GM21576 (cell line): ENCODE measurements around the gene TMEM191B.
"Not testable (repeated sequence)": the region's sequence is repeated elsewhere in the genome, so short reads cannot be mapped to it uniquely, and the experiment has no call there.

Experiments used
- ATAC-seq: cut with Tn5 transposase; IDR thresholded peaks from one replicate; pipeline ENCODE4 v1.9.1; 2021; ENCODE audit warnings: mild to moderate bottlenecking, moderate library complexity; ENCODE audit not compliant: unreplicated experiment

The TMEM191B gene

DNA sequence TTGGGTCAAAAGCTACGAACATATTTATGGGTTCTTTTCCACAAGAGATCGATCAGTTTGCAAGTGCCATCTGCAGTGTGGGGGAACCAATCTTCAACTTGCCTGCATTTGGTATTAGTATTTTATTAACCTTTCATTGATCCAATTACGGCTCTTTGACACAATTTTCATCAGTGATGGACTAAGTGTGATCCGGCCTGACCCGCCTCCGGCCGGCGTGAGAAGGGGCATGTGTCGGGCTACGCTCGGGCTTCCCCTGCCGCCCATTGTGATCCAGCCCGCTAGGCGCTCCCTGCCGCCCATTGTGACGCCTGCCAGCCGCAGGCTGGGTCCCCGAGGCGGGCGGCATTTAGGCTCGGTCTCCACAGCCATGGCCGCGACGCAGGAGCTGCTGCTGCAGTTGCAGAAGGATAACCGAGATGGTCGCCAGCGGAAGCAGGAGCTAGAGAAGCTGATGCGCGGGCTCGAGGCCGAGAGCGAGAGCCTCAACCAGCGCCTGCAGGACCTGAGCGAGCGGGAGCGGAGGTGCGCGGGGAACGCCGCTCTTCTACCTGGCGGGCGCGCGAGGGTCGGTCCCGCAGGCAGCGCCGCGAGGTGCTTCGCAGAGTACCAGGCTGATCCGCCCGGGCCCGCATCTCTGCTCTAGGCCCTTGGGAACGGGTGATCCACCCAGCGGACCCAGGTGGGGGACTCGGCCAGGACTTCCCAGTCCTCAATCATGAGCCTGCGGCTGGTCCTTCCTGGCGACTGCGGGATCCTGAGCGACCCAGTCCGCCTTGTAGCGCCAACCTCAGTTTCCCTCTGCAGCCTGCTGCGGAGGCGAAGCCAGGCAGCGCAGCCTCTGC, at the start of gene TMEM191B:
Gene TMEM191B (plus strand): TSS at position 51 of the 845 bp plus-strand sequence. CDS start 179 bp downstream, at position 230.
- ATAC-seq, result peak; percentile 19

DNA sequence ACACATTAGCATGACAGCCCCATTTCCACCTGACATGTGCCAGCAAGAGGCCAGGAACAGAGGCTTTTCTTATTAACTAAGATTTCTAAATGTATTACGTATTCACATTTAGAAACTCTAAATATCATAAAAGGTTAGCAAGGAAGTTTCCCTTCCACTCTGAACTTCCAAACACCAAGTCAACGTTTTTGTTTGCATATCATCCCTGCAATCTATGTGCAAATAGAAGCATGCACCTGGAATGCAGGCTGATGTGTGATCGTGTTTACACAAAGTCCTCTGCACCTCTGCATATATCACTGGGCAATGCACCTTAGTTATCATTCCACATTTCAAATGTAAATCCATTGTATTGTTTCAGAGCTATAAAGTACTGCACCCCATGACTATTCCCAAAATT, 31.4 kb upstream of the TMEM191B start:
- not testable (repeated sequence) for ATAC-seq

DNA sequence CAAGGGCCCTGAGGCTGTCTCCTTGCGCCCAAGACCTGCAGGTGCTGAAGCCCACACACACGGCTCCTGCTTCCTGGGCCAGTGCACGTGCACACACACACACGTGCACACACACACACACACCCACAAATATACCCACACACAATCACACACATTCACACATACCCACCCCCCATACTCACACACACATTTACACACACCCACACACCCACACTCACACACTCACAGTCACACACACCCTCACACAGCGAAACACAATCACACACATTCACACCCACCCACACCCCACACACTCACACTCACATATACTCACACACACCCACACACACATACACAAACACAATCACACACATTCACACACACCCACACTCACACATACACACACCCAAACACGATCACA, 16.3 kb upstream of the TMEM191B start:
- not testable (repeated sequence) for ATAC-seq

DNA sequence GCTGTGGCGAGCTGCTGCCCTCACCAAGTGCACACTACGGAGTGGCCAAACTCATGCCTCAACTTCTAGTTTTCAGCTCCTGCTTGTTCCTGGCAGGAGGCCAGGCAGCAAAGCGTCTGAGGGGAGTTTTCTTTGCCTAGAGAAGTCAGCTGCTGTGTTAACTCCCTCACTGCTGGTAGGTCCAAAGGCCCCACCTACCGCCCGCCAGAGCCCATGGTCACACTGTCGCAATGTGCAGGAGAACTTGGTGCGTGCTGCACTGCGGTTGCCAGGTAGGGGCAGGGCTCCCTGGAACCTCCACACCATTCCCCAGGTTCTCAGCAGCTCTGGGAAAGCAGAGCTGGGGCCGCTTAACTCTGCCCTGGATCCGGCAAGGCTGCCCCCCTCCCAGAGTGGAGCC, 15.2 kb upstream of the TMEM191B start:
- not testable (repeated sequence) for ATAC-seq

DNA sequence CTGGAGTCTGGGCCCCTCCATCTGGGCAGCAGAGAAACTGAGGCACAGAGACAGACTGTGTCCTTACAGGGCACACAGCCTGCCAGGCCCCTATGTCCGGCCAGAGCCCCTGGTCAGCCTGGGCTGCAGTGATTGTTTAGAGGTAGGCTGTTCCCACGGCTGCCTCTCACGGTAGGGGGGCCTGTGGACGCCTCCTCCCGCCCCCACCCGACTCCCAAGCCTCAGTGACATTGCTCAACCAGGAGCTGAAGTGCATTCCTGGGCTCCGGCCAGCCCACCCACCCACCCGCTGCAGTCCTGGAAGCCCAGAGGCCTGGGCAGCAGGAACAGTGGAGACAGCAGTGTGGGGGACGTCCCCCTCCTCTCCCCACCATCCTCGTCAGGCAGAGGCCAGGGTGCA, 14.1 kb upstream of the TMEM191B start:
- not testable (repeated sequence) for ATAC-seq

DNA sequence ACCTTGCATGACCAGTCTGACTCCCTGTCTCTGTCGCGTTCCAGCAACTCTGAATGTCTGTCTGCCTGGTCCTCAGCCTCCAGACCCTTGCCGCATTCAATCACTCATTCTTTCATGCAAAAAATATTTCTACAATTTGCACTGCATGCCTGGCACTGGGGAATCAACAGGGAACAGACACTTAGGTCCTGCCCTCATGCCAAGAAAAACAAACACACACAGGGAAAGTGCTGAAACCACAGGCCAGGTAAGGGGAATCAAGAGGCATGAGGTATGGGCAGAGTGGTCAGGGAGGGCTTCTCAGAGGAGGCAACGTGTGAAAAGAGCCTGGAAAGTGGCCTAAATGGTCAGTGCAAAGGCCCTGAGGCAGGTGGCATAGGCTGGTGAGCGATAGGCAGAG, 9.5 kb upstream of the TMEM191B start, which contains the start of gene GGTLC3:
Gene GGTLC3 (minus strand): TSS at position 101 of the 400 bp plus-strand sequence. CDS start 264 bp downstream, outside the sequence.
- ATAC-seq, result not testable (repeated sequence)

DNA sequence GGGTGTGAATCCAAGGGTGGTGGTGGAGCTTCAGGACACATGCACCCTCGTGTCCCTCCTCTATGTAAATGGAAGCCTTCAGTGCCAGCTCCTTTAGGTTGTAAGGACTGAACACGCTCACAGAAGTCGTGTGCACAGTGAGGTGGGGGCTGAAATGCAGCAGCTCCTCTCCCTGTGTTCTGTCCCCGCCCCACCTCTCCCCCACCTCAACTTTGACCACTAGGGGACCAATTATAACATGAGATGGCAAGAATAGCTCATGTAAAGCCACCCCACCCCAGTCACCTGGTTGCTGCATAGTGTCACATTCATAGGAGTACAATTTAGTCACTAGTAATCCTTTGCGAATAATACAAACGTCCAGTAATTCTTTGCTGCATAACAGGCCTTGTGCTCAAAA, 4.8 kb upstream of the TMEM191B start:
- ATAC-seq, result not testable (repeated sequence)

DNA sequence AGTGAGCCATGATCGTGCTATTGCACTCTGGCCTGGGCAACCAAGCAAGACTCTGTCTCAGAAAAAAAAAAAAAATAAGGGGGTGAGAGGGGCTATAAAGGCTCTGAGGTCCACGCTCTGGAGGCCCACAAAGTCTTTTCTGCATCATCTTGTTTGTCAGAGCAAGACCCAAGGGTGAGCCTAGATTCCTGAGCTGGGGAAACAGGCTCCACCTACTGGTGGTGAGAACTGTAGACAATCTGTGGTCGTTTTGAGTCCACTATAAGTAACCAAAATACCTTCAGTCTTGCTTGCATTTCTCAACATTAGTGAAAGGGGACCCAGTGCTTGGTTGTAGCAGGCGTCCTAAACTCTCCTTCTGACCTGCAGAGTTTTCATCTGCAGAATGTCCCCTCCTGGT, 4.3 kb upstream of the TMEM191B start:
- ATAC-seq, result not testable (repeated sequence)

DNA sequence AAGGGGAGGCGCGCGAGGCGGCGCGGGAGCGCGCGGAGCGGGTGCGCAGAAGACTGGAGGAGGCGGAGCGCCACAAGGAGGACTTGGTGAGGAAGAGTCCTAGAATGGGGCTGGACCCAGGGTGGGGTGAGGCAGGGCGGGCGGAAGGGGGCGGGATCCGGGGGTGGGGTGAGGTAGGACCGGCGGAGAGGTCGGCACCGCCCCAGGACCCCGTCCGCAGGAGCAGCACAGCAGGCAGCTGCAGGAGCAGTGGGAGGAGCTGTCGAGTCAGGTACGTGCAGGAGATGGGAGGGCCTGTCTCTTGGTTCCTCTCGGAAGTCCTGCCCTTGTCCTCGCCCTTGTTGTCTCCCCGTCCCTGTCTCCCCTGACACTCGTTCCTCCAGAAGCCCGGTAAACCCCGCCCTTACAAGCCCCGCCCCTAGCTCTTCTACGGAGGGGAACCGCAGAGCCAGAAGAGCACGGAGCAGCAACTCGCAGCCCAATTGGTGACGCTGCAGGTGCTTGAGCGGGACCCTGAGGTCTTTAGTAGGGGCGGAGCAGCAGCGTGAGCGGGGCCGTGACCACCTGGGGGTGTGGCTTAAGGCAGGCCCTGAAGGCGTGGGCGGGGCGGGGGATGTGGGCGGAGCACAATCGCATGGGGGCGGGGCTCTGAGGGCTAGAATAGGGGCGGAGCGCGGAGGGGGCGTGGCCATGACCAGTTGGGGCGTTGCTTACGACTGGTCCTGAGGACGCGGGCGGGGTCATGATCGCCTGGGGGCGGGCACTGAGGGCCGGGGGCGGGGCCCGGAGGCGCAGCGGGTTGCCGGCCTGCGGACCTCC, 1.2 kb downstream of the TMEM191B start:
- ATAC-seq, result peak; percentile 75

DNA sequence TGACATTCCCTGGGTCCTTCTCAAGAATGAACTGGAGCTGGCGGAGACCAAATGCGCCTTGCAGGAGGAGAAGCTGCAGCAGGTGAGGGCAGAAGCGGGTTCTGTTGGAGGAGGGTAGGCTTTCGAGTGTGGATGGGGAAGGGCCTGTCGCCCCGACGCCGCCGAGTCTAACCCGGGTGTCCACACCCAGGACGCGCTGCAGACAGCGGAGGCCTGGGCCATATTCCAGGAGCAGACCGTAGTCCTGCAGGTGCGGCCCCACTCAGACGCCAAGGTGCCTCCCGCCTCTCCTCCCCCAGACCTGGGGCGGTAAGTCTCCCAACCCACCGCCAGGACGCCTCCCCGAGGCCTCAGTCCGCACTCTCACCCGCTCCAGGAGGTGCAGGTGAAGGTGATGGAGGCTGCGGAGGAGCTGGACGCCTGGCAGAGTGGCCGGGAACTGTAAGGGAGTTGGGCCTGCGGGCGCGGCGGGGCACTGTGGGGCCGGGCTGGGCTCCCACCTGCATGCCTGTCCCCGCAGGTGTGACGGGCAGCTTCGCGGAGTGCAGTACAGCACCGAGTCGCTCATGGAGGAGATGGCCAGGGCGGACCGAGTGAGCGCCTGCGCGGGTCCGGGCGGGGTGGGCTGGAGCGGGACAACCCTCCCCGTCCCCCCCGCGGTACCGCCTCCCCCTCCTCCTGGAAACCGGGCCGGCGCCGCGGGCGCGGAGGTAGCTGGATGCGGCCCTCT, 2.0 kb downstream of the TMEM191B start:
- not testable (repeated sequence) for ATAC-seq

DNA sequence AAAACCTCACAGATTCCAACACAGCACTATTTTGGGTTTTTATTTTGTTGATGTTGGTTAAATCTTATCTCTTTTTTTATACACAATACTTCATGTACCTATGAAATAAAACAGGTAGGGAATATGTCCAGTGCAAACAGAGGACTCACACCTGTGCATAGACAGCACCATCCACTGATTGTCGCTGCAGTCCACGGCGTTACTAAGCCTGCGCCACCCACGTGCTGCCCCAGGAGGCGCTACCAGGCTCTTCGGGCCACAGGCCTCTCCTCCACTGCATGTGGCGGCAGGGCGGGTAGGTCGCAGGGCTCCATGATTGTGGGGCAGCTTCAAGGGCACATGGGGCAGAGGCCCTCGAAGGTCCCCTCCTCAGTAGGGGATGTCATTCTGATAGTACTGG, 6.0 kb downstream of the TMEM191B start:
- not testable (repeated sequence) for ATAC-seq

DNA sequence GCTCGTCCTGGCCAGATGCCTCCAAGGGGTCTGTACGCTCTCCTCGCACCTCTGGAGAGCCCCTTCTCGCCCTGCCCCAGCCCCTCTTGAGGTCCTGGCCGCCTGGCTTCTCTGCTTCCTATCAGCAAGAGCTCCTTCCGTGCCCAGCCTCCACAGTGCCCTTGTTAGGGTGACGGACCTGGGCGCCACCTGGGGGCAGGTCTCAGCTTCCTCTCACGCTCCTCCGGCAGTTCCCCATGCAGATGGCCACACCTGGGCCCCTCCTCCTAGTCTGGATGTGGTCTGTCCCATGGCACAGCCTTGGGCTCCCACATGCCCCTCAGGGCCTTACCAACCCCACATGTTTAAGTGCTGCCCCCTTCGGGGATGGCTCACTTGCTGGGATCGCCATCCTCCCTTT, 6.7 kb downstream of the TMEM191B start:
- not testable (repeated sequence) for ATAC-seq

DNA sequence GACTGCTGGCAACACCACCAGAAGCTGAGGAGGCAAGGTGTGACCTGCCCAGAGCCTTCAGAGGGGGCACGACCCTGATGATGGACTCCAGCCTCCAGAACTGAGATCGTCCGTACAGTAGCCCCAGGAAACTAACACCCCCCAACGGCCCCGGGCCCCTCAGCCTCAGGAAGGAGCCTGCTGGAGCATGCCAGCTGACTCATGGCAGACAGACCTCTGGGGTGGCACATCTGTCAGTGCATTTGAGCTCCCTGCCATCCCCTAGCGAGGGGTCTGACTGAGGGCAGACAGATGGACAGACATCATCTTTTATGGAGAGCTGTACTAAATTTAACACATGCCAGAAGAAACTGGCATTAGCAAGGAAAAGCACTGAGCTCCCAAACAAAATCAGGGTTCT, 12.4 kb downstream of the TMEM191B start:
- ATAC-seq, result not testable (repeated sequence)

DNA sequence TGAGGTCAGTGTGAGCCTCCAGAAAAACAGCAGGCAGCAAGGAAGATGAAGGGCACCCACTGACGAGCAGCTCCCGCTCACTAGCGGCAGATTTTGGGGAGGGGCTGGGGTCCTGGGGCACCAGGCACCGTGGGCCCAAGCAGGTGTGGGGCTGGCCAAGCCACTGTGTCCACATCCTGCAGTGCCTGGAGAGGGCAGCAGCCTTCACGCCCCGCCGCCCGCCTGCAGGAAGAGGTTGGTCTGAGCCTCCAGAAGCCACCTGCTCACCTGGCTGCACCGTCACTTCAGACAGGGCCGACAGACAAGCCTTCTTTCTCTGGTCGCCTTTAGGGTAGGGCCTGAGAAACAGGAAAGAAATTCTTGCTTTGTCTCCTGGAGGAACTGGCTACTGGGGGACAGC, 15.8 kb downstream of the TMEM191B start:
- not testable (repeated sequence) for ATAC-seq

DNA sequence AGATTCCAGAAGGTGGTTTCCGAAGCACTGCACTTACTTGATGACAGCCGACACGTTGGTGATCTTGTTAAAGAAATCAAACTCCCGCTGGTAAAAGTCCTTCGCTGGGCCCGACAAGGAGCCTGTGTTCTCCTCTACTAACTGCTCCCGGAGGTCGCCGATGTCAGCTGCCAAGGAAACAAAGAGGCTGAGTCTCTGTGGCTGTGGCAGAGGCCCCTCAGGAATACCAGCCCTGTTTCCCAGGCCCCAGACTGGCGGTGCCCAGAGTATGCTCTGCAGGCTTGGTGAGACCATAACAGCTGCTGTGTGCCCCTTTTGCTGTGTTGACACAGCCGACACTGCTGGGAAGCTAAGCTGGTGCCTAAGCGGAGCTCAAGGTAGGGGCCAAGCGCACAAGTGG, 17.0 kb downstream of the TMEM191B start:
- not testable (repeated sequence) for ATAC-seq

DNA sequence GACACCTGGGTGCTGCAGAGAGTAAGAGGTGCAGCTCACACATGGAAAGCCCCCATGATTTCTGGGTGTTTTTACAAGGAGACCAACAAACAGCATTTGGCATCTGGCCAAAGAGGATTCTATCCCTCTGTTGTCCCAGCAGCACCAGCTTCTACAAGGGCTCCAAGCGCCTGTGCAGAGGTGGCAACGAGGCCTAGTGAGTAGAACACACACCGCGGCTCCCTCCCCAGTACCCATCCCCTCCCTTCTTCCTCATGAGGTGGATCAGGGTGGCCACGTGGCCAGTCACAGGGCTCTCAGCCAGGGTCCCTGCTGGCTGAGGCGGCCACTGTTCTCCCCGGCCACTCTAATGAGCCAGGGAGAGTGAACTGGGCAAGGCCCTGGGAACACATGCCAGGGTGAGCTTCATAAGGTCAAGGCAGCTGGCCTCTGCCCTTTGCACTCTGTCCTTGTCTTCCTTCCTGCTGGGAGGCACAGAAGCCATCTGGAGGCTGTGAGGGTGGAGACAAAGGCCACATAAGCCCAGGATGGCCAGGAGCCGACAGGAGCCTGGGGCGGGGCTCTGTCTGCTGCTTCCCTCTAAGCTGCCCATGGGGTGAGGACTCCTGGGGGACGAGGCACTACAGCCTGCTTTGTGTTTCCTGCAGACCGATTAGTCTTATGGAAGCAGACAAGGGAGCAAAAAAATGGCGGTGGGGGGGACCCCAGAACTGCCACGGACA, 22.0 kb downstream of the TMEM191B start:
- not testable (repeated sequence) for ATAC-seq

DNA sequence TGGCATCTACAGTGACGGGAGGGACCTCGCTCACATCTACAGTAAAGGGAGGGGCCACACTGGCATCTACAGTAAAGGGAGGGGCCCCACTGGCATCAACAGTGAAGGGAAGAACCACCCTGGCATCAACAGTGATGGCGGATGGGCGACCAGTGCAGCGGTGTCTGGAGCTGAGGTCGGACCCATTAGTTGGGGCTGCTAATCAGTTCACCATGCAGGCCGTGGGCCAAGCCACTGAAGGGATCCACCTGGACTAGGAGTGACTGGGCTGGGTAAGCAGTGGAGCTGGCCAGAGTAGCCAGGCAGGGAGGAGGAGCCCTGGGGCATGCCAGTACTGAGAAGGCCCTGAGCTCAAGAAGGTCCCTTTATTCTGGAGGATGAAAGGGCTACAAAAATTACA, 23.4 kb downstream of the TMEM191B start:
- not testable (repeated sequence) for ATAC-seq

DNA sequence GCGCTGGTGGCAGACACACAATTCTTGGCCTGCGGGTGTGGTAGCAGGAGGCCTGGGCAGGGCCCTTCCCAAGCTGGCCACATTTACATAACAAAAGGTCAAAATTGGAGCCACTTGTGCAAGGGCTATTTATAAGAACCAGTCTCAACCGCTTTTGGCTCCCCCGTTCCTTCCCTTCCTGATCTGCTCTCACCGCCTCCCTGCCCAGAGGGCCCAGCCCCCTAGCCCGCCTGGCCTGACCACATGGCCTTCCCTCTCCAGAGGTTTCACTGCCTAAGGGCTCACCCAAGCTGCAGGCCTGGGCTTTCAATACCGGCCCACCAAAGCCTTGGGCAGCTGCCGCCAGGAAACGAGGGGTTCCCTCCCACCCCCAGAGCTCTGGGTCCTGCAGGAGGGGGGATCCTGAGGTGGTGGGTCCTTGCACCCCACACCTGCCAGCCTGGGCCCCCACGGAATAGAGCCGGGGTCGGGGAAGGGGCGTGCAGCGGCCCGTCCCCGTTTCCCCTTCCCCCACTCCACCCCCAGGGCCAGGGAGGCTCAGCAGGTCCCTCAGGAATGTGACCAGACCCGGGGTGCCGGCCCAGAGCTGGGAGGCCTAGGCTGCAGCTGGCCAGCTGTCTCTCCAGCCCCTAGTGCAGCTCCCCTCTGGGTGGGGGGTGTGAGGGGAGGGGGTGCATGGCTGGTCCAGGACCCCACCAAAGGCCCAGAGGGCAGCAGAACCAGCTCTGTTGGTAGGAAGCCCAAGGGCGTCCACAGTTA, 25.4 kb downstream of the TMEM191B start:
- not testable (repeated sequence) for ATAC-seq
